ENCODE results near the gene NCCRP1.

NCCRP1 gene

DNA sequence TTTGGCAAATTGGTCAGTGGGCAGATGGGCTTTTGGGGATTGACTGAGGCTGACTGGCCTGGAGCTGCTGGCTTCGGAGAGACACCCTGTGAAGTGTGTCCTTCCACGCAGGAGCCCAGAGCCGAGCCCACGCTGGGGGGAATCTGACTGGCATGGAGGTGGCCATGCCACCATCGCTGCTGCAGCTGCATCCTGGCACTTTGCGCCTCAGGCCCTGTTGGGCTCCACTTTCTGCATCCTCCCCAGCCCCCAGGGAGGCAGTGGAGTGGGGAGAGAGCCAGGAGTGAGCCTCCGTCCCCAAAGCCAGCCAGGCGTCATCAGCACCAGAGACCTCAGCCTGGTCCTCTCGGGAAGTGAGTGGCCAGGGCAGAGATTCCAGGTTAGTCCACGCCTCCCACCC, 17.0 kb upstream of the NCCRP1 start:
- DNase-seq (ENCODE audit: low read depth, low spot score) = no peak

DNA sequence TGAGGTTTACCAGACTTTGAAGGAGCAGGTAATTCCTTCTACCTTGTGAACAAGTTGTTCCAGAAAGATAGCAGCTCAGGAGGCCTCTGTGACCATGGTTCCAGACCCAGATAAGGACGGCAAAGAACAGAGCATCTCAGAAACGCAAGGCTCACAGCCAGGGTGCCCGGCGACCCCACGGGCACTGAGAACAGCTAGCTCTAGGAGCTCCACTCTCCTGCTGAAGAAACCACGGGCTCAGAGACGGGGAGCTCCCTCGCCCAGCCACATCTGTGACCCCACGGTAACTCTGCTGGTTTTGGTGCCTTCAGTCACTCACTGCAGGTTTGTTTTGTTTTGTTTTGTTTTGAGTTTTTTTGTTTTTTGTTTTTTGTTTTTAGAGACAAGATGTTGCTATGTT, 16.0 kb upstream of the NCCRP1 start:
- DNase-seq (ENCODE audit: low read depth, low spot score) = no peak

DNA sequence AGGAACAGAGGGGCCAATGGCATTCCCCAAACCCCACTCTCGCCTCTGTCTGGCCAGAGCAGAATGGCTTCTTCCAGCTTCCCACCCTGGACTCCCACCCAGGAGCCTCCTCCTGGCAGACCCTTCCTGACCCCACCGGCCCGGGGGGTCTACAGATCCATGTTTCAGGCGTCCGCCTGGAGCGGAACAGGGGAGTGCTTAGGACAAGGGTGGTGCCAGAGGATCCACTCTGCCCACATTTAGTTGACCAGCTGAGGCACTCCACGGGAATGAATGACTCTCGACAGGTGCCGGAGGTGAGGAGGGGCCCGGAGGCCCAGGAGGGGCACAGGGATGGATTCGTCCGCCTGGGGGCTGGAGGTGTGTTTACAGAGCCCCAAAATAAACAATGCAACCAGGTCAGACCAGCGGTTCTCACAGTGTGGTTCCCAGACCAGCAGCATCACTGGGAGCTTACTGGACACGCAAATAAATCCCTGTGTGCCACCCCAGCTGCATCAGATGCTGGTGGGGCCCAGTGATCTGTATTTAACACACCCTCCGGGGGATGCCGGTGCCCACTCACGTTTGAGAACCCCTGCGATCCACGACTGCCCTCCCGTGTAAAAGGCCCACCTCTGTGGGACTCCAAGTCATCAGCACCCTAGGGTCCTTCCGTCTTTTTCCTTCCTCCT, 15.1 kb upstream of the NCCRP1 start:
- DNase-seq (ENCODE audit: low read depth, low spot score) = no peak

DNA sequence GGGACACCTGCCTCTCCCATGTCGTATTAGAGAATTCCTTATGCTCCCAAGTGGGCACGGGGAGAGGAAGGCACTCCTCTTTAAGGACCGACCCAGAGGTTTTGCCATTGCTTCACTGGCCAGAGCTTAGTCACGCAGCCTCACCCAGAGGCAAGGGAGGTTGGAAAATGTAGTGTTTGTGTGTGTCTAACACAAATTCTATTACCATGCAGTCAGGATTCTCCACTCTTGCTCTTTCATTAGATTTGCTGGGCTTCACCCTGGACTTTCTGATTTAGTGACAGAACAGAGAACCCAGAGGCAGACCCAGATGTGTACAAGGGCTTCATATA, 14.6 kb upstream of the NCCRP1 start:
- DNase-seq (ENCODE audit: low read depth, low spot score) = no peak

DNA sequence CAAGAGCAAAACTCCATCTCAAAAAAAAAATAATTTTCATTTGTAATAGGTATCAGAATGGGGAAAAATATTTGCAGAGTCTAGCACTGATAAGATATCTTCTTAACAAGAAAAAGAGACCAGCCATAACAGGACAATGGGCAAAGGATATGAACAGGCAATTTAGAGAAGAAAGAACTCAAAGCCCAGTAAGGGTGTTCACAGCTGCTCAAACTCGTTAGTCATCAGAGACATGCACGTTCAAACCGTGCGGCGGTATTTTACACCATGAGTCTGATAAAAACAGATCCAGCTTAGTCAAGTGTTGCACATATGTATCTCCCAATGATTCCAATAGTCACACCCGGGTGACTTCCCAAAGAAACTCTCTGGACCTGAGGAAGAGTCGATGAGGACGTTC, 13.7 kb upstream of the NCCRP1 start:
- no peak for DNase-seq (ENCODE audit: low read depth, low spot score)

DNA sequence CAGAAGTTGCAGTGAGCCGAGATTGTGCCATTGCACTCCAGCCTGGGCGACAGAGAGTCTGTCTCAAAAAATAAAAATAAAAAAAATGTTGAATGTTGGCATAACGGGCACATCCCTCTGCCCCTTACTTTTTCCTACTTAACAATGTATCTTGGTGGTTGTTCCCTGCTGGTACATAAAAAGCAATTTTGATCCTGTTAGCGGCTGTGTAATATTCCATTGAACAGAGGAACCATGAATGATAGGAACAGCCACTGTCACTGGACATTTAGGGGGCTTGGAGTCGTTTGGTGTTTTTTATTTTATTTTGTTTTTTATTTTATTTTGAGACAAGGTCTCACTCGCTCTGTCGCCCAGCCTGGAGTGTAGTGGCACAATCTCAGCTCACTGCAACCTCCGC, 10.4 kb upstream of the NCCRP1 start:
- DNase-seq (ENCODE audit: low read depth, low spot score) = no peak

DNA sequence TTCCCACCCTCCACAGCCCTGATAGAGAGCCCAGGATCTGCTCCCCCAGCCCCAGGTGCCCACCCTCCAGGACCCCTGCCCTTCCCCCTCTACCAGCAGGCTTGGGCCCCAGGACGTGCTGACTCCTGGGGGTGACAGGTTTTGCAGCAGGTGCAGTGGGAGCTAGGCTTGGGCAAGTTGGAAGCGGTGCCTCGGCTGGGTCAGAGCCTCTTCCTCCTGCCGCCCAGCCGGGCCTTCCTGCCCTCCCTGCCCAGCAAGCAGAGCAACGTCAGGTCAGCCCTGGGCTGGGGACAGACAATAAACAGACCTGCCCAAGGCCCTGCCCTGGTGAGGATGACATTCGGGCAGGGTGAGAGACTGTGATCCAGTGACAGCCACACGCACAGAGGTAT, 9.2 kb upstream of the NCCRP1 start:
- no peak for DNase-seq (ENCODE audit: low read depth, low spot score)

DNA sequence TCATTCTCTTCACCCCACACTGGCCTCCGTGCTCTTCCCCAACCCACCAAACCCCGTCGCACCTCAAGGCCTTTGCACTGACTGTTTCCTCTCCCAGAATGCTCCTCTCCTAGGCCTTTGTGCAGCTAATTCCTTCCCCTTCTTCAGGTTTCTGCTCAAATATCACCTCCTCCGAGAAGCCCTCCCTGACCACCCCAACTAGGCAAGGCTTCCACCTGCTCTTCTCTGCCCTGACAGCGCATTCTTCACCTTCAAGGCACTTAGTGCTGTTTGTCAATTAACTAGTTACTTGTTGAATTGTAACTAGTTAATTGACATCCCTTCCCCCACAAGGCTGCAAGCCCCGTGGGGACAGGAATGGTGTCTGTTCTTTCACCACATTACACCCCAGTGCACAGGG, 7.8 kb upstream of the NCCRP1 start:
- no peak for DNase-seq (ENCODE audit: low read depth, low spot score)

DNA sequence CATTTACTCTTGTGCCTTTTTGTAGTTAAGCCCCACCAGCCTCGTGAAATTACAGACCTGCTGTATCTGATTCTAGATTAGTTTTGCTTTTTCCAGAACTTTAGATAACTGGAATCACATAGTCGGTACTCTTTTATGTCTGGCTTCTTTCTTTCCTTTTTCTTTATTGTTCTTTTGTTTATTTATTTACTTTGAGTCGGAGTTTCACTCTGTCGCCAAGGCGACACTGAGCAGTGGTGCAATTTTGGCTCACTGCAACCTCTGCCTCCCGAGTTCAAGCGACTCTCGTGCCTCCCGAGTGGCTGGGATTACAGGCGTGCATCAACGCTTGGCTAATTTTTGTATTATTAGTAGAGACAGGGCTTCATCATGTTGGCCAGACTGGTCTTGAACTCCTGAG, 6.0 kb upstream of the NCCRP1 start:
- DNase-seq (ENCODE audit: low read depth, low spot score) = no peak

DNA sequence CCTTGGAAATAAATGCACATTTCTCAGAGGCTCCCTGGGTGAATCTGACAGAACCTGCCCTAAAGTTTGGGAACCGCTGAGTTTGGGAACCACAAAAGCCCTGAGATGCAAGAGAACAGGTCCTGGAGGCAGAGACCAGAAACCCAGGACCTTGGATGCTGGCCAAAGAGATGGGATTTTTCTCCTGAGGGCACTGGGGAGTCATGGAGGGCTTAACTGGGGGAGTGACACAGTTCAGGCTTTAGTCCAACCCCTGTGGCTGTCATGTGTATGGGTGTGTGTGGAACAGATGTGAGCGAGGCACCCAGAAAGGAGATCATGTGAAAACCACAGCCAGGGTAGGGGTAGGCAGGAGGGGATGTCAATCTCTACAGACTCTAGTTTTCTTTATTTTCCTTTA, 3.9 kb upstream of the NCCRP1 start:
- no peak for DNase-seq (ENCODE audit: low read depth, low spot score)

DNA sequence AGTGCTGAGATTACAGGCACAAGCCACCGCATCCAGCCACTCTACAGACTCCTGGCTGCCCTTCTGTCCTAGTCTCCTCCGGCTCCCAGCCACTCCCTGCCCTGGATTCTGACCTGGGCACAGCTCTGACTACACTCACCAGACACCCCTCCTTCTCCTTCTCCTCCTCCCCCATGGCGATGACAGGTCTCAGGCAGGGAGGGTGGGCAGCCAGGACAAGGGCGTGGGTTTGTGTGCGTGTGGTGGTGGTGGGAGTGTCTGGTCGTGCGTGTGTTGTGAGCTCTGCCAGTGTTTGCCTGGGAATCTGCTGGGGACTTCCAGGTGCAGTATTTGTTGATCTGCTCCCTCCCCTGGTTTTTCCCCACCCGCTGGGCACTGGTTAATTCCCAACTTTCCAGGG, 3.0 kb upstream of the NCCRP1 start:
- no peak for DNase-seq (ENCODE audit: low read depth, low spot score)

DNA sequence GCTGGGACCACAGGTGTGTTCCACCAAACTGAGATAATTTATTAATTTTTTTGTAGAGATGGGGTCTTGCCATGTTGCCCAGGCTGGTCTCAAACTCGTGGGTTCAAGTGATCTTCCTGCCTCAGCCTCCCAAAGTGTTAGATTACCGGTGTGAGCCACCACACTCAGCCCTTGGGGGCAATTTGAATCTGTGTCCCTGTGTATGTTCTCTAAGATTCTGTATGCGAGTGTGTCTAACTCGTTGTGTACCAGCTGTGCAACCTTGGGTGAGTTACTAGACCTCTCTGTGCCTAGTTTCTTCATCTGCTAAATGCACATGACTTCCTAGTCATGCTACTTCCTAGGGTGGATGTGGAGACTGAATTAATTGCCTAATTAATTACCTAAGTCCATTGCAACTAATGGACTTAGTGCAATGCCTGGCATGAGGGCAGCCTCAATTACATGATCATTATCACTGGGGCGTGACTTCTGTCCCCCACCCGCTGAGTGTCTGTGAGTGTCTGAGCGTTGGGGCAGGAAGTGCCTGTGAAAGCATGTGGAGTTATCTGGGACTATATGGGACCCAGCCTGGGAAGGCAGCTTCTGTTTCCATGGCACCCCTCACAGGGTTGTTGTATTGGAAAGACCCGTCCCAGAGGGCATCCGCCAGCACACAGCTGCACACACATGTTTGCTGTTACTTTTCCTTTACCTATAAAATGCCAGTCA, 1.8 kb upstream of the NCCRP1 start:
- DNase-seq (ENCODE audit: low read depth, low spot score) = no peak

DNA sequence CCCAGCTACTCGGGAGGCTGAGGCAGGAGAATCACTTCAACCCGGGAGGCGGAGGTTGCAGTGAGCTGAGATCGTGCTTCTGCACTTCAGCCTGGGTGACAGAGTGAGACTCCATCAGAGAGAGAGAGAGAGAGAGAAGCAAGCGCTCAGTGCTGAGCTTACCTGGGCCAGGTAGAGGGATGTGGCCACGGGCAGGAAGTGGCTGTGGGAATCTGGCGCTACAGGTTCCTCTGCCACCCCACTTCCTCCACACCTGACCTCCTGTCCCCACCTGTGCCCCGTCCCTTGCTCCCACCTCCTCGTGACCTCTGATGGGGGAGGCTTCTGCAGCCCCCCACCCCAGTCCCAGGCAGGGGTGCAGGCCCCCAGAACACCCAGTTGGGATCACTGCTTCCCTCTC, 1.0 kb upstream of the NCCRP1 start:
- no peak for DNase-seq (ENCODE audit: low read depth, low spot score)

DNA sequence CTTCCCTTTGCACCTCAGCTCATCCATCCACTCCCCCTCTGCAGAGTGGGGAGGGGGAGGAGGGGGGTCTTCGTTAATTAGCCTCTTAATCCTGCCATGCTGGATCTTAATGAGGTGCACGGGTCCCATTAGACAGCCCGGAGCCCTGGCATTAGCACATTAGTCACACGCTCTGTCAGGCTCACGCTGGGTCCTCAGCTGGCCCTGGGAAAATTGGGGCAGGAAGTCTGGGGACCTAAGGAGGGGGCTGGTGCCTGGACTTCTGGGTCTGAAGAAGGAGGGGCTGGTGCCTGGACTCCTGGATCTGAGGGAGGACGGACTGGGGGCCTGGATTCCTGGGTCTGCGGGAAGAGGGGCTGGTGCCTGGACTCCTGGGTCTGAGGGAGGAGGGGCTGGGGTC, 444 bp upstream of the NCCRP1 start:
- no peak for DNase-seq (ENCODE audit: low read depth, low spot score)

DNA sequence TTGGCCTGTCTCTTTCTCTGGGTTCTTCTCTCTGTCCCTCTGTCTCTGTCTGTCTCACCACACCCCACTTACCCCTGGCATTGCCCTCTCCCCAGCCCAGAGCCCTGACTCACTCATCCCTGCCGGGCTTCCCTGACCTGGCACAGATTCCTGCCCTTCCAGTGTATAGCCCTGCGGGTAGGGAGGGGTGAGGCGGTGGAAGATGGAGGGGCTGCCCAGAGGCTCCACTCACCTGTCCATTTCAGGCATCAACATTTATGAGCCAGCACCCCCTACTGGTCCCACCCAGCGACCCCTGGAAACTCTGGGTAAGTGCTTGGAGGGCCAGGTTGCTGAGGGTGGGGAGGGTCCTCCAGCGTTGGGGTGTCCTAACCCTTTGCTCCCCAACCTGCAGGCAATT, 1.0 kb downstream of the NCCRP1 start:
- no peak for DNase-seq (ENCODE audit: low read depth, low spot score)

DNA sequence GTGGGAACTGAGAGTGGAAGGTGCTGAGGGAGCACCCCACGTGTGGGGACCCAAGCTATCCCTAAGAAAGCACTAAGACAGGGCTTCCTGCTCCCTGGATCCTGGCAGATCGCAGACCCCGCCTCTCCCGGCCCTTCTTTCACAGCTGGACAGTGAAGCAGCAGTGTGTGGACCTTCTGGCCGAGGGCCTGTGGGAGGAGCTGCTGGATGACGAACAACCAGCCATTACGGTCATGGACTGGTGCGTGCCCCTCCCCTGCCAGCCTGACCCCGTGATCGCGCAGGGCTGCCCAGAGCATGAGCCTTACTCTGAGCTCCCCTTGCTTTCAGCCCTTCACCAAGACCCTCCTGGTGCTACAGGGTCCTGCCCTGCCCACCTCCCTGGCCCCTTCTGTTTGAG, 2.3 kb downstream of the NCCRP1 start:
- DNase-seq (ENCODE audit: low read depth, low spot score) = no peak

DNA sequence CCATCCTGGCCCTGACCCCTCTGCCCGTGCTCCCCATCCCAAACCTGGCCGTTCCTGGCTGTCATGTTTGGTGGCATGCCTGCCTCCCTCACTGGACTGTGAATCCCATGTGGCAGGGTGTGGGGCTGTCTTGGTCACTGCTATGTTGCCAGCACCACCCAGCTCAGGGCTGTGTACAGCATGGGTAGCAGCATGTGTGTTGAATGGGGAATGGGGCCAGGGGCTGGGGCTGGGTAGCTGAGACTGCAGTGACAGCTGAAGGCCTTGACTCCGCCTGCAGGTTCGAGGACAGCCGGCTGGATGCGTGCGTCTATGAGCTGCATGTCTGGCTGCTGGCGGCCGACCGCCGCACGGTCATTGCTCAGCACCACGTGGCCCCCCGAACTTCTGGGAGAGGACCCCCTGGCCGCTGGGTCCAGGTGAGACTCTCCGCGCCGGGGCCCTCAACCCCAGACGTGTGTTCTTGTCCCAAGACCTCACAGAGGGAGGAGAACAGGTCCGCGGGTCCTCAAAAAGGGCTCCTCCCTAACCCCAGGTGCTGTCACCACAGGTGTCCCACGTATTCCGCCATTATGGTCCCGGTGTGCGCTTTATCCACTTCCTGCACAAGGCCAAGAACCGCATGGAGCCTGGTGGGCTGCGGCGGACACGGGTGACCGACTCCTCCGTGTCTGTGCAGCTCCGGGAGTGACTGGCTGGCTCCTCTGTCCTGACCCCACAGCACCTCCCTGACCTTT, 3.5 kb downstream of the NCCRP1 start:
- DNase-seq (ENCODE audit: low read depth, low spot score) = no peak

DNA sequence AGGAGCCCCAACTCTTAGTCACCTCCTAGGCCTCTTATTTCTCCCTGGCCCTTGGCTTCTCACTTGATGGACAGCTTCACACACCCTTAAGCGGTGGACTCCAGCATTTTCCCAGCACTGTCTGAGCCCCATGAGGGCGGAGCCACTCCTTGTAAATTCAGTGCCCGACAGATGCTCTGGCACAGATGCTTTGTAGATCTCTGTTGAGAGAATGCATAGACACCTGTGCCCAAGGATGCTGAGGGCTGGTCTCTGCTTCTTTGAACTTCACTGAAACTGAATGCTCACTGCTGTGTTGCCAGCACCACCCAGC, 4.0 kb downstream of the NCCRP1 start:
- no peak for DNase-seq (ENCODE audit: low read depth, low spot score)

DNA sequence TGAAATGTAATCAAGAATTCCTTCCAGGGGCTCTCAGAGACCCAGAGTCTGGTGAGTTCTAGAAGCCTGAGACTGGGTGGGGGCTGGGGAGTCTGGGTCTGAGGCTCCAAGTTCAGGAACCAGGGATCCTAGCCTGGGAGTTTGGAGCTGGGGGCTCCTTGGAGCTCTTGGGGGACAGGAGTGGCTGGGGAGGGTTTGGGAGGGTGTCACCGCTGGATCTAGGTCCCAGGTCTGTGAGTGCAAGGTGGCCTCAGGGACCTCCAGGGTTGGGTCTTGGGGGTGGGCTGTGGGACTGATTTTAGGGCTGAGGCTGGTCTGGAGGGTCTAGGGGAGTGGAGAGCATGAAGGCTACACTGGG, 6.2 kb downstream of the NCCRP1 start:
- no peak for DNase-seq (ENCODE audit: low read depth, low spot score)

DNA sequence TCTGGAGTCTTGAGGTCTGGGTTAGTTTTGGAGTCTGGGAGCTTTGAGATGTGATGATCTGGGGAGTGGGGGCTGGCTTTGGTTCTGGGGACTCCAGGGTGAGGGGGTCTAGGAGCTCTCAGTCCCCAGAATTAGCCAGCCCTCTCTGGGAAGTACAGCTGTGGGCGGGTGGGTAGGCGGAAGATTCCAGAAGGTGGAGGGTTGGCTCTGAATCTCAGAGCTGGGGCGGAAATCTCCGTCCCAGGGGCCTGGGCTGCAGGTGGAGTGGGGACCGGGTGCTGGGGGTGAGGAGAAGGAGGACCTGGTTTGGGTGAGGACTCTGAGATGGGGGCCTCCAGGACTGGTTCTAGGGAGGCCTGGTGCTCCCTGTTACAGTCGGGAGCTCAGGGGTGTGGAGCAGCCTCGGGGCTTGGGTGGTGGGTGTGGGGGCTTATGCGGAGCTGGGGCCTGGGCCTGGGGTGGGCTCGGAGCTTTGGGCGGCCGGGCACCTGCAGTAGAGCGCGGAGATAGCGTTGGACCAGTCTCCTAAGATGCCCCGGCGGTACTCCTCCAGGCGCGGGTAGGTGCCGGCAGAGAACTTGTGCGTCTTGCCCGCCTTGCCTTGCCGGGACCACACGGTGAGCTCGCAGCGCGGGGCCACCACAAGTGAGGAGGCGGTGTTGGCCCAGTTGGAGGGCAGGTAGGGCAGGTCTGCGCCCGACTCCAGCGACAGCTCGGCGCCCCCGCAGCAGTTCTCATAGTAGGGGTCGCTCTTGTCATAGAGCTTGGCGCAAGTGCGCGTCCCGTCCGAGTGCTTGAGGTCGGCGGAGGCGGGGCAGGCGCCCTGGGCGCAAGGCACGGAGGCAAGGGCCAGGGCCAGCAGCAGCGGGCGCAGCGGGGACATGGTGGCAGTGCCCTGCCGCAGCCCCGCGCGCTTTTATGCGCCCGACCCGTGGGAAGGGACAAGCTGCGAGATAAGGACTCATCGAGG, 6.9 kb downstream of the NCCRP1 start, which contains the start of gene SYCN:
Gene SYCN, minus strand, starts transcription at position 892 of the 970 bp plus-strand sequence. Its CDS starts 9 bp downstream, at position 883.
- no peak for DNase-seq (ENCODE audit: low read depth, low spot score)

DNA sequence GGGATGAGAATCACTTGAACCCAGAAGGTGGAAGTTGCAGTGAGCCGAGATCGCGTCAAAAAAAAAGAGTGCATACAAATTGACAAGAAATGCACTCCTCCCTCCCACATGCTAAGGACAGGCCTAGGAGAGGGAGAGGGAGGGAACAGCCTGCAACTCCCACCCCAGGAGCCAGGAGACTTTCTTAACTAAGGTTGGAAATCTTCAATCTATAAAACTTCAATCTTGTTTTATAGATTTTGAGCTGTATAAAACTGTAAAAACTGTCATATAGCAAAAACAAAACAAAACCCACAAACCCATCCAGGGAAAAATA, 8.6 kb downstream of the NCCRP1 start:
- DNase-seq (ENCODE audit: low read depth, low spot score) = no peak

DNA sequence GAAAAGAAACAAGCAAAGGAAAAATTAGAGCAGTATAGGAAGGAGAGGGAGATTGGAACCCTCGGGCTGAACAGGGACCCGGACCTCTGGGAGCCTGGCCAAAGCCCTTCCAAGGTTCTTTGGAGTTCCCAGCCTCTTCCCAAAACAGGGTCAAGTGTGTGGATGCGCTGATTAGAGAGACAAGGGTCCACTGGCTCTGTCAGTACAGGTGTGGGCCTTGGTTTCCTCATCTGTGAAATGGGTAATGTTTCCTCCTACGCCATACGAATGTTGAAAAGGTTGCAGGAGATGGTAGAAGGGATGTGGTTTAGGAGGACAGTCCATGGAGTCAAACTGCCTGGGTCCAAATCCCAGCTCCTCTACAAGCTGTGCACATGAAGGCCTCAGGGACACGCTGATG, 9.4 kb downstream of the NCCRP1 start:
- no peak for DNase-seq (ENCODE audit: low read depth, low spot score)
